ENCODE measurements around the gene SEMA4D.

GRCh38 chr9:89397471-89397870 is 100.4 kb downstream of the SEMA4D start:
- TF ChIP-seq, protein P1, sequence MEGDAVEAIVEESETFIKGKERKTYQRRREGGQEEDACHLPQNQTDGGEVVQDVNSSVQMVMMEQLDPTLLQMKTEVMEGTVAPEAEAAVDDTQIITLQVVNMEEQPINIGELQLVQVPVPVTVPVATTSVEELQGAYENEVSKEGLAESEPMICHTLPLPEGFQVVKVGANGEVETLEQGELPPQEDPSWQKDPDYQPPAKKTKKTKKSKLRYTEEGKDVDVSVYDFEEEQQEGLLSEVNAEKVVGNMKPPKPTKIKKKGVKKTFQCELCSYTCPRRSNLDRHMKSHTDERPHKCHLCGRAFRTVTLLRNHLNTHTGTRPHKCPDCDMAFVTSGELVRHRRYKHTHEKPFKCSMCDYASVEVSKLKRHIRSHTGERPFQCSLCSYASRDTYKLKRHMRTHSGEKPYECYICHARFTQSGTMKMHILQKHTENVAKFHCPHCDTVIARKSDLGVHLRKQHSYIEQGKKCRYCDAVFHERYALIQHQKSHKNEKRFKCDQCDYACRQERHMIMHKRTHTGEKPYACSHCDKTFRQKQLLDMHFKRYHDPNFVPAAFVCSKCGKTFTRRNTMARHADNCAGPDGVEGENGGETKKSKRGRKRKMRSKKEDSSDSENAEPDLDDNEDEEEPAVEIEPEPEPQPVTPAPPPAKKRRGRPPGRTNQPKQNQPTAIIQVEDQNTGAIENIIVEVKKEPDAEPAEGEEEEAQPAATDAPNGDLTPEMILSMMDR (IDR thresholded peaks at IDR 0.05 in 8 of 11, conservative IDR thresholded peaks at IDR 0.05 in 3 of 11): no peak
- no peak for TF ChIP-seq POLR2AphosphoS5 (IDR thresholded peaks at IDR 0.05)

All from spleen (tissue), 7 donors.